ENCODE results near the gene DSPP. TPM values are rescaled to one million over a fixed set of nuclear protein-coding genes. Genes with fewer than 3 reads are reported as not detected.

The DSPP gene
- total RNA-seq, 4 donors from 2014 or later = not detected

GRCh38 chr4:87644286-87644685 is 36.0 kb downstream of the DSPP start:
- TF ChIP-seq, protein P1, sequence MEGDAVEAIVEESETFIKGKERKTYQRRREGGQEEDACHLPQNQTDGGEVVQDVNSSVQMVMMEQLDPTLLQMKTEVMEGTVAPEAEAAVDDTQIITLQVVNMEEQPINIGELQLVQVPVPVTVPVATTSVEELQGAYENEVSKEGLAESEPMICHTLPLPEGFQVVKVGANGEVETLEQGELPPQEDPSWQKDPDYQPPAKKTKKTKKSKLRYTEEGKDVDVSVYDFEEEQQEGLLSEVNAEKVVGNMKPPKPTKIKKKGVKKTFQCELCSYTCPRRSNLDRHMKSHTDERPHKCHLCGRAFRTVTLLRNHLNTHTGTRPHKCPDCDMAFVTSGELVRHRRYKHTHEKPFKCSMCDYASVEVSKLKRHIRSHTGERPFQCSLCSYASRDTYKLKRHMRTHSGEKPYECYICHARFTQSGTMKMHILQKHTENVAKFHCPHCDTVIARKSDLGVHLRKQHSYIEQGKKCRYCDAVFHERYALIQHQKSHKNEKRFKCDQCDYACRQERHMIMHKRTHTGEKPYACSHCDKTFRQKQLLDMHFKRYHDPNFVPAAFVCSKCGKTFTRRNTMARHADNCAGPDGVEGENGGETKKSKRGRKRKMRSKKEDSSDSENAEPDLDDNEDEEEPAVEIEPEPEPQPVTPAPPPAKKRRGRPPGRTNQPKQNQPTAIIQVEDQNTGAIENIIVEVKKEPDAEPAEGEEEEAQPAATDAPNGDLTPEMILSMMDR (IDR thresholded peaks at IDR 0.05) = no peak
- TF ChIP-seq POLR2A (IDR thresholded peaks at IDR 0.05) = no peak
- no peaks in the 10 kb centered on the region for H3K4me1 ChIP-seq
- intact Hi-C loops (cut with DNase I; ENCODE audit: low total_unique reads) = no loop called here
- H3K27me3 ChIP-seq = no peaks in the 10 kb centered on the region
- H3K36me3 ChIP-seq = no peaks in the 10 kb centered on the region
- no peak overlapping the region for H3K4me3 ChIP-seq
- H3K9me3 ChIP-seq = no peaks in the 10 kb centered on the region
- H3K27ac ChIP-seq = no peak overlapping the region
- no peak for DNase-seq

DNA sequence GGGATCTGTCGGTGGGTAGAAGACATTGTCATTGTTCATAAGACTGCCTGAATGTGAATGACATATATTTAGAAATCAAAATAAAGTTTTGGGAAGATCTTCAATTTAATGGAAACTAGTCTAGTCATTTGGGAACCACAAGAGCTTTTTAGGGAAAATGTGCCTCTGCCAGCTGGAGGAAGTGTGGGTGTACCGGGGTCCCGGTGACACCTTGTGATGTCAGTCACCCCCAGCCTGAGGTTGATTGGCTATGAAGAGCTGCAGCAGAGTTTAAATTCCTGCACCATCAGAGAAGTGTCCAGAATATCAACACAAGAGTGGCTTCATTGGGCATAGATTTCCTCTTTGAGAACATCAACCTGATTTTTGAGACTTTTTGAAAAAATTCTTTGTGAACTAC is 41.7 kb downstream of the DSPP start, which contains the start of gene DMP1:
DMP1 (plus strand) TSS at position 301 of the 400 bp plus-strand sequence. CDS start 6,213 bp downstream, outside the sequence.
- Histone ChIP-seq H3K36me3 (no peaks in the 10 kb centered on the region), H3K4me1 (no peaks in the 10 kb centered on the region), H3K4me3 (no peak within 1 kb of the TSS), H3K9me3 (no peaks in the 10 kb centered on the region), H3K27me3 (no peaks in the 10 kb centered on the region), H3K27ac (no peak within 1 kb of the TSS)
- no peak for TF ChIP-seq POLR2A (IDR thresholded peaks at IDR 0.05)
- TF ChIP-seq, protein P1 (IDR thresholded peaks at IDR 0.05) = no peak
- no peak for DNase-seq
- intact Hi-C loops (cut with DNase I; ENCODE audit: low total_unique reads) = no loop called here

GRCh38 chr4:87650938-87651337 is 42.6 kb downstream of the DSPP start:
- Histone ChIP-seq H3K36me3 (no peaks in the 10 kb centered on the region), H3K9me3 (no peaks in the 10 kb centered on the region), H3K4me3 (no peak overlapping the region), H3K27ac (no peak overlapping the region), H3K27me3 (no peaks in the 10 kb centered on the region), H3K4me1 (no peaks in the 10 kb centered on the region)
- no peak for DNase-seq
- TF ChIP-seq POLR2A (IDR thresholded peaks at IDR 0.05) = no peak
- TF ChIP-seq, protein P1 (IDR thresholded peaks at IDR 0.05) = no peak
- intact Hi-C loops (cut with DNase I; ENCODE audit: low total_unique reads) = no loop called here

DNA sequence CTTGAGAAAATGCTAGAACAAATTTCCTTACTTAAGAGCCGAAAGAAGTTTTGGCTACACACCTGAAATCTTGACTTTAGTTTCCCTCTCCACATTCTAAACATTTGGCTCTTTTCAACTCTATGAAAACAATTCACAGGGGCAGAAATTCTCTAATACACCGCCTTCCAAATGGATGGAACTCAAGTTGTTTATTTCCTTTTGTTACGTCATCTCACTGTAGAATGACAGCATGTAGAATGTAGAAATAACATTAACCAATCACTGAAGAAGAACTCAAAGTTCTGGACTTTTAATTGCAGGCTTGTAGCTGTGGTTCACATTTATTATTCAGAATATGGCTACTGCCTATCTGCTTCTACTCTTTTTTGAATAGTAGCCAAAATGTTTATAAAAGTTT is 43.6 kb downstream of the DSPP start:
- Histone ChIP-seq H3K36me3 (no peaks in the 10 kb centered on the region), H3K9me3 (no peaks in the 10 kb centered on the region), H3K4me3 (no peak overlapping the region), H3K27ac (no peak overlapping the region), H3K27me3 (no peaks in the 10 kb centered on the region), H3K4me1 (no peaks in the 10 kb centered on the region)
- no peak for TF ChIP-seq POLR2A (IDR thresholded peaks at IDR 0.05)
- TF ChIP-seq, protein P1 (IDR thresholded peaks at IDR 0.05) = no peak
- DNase-seq = no peak
- intact Hi-C loops (cut with DNase I; ENCODE audit: low total_unique reads) = no loop called here

- intact Hi-C loops (cut with DNase I; ENCODE audit: low total_unique reads) = no loop called here
These were observed 46.2 kb downstream of the DSPP start for GRCh38 chr4:87654487-87655044.

More at GRCh38 chr4:87654487-87655044, 46.2 kb downstream of the DSPP start:
- TF ChIP-seq, protein P1 (IDR thresholded peaks at IDR 0.05) = no peak
- TF ChIP-seq POLR2A (IDR thresholded peaks at IDR 0.05) = no peak
- Histone ChIP-seq H3K27ac (no peak overlapping the region), H3K4me1 (no peaks in the 10 kb centered on the region), H3K4me3 (no peak overlapping the region), H3K36me3 (no peaks in the 10 kb centered on the region), H3K9me3 (no peaks in the 10 kb centered on the region), H3K27me3 (no peaks in the 10 kb centered on the region)
- DNase-seq = no peak
